Stimulated activated naive CD8-positive, alpha-beta T cell treated with anti-CD3 and anti-CD28 coated beads, Interleukin-15, Interleukin-2, amounts not matched to agents 100 ng/mL and 50 ng/mL, for 24 hours (primary cell): Measurements from ENCODE around the gene PTPN3.

ENCODE experiments used
- H3K27ac Mint-ChIP-seq: one replicate; pipeline ENCODE4 v1.8.0; 2021; ENCODE audit warnings: mild to moderate bottlenecking, mixed read lengths
- H3K27me3 Mint-ChIP-seq: one replicate; pipeline ENCODE4 v1.8.0; 2021; ENCODE audit warnings: mixed read lengths
- H3K36me3 Mint-ChIP-seq: one replicate; pipeline ENCODE4 v1.8.0; 2021; ENCODE audit warnings: low read depth, mixed read lengths
- H3K4me1 Mint-ChIP-seq: one replicate; pipeline ENCODE4 v1.8.0; 2021; ENCODE audit warnings: low read depth, mixed read lengths
- H3K4me3 Mint-ChIP-seq: one replicate; pipeline ENCODE4 v1.8.0; 2021; ENCODE audit warnings: mild to moderate bottlenecking, mixed read lengths
- H3K9me3 Mint-ChIP-seq: one replicate; pipeline ENCODE4 v1.8.0; 2021; ENCODE audit warnings: mixed read lengths

Gene PTPN3

GRCh38 chr9:109474170-109474569 lies 23.9 kb downstream of the PTPN3 start:
- H3K27ac Mint-ChIP-seq, result no peak overlapping the region
- peaks cover 28% of the 10 kb centered on the region for H3K27me3 Mint-ChIP-seq
- H3K4me3 Mint-ChIP-seq, result no peak overlapping the region
- H3K4me1 Mint-ChIP-seq, result no peaks in the 10 kb centered on the region
- no peaks in the 10 kb centered on the region for H3K9me3 Mint-ChIP-seq
- no peaks in the 10 kb centered on the region for H3K36me3 Mint-ChIP-seq

DNA sequence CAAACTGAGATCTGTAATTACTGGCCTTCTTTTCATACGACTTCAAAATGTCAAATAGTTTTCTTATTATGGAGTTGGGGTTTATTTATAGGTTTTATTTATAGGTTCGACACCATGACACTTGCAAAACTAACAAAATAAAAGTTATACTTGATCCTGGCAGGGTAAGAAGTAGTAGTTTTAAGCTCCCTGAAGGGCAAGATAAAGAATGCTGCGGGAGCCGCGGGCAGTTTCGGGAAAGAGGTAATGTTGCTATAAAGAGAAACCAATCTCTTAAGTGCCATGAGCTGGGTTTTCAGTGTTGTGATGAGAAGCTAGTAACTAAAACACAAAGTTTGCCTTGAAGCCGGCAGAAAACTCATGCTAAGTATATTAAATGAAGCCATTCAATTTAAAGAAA lies 24.8 kb downstream of the PTPN3 start:
- Mint-ChIP-seq H3K27ac (no peak overlapping the region), H3K36me3 (no peaks in the 10 kb centered on the region), H3K9me3 (no peaks in the 10 kb centered on the region), H3K4me3 (no peak overlapping the region), H3K4me1 (no peaks in the 10 kb centered on the region), H3K27me3 (peaks cover 23% of the 10 kb centered on the region)

GRCh38 chr9:109471475-109472393 lies 26.4 kb downstream of the PTPN3 start:
- H3K4me1 Mint-ChIP-seq, result peaks cover 10% of the 10 kb centered on the region
- peaks cover 17% of the 10 kb centered on the region for H3K27me3 Mint-ChIP-seq
- no peaks in the 10 kb centered on the region for H3K36me3 Mint-ChIP-seq
- no peaks in the 10 kb centered on the region for H3K9me3 Mint-ChIP-seq
- H3K4me3 Mint-ChIP-seq, result no peak overlapping the region
- no peak overlapping the region for H3K27ac Mint-ChIP-seq

GRCh38 chr9:109469646-109470358 lies 28.3 kb downstream of the PTPN3 start:
- H3K4me1 Mint-ChIP-seq, result peaks cover 17% of the 10 kb centered on the region
- no peak overlapping the region for H3K4me3 Mint-ChIP-seq
- no peaks in the 10 kb centered on the region for H3K36me3 Mint-ChIP-seq
- H3K27ac Mint-ChIP-seq, result no peak overlapping the region
- H3K27me3 Mint-ChIP-seq, result peaks cover 26% of the 10 kb centered on the region
- H3K9me3 Mint-ChIP-seq, result no peaks in the 10 kb centered on the region

DNA sequence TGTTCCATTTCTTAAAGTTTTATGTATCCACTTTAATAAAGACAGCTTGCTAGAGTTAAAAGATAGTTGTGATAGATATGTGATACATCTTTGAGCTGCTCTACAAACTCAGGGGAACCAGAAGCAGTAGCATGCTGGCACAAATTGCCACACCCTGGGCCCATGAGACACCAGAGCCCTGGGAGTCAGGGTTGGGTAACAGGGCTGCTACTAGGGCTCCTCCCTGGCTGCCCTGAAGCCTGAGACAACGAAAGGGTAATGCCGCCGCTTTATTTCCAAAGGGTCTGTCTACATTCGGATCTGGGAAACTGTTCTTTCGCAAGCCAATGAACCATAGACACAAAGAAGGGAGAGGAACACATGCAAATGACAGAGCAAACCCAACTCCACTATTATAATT lies 29.2 kb downstream of the PTPN3 start:
- Mint-ChIP-seq H3K36me3 (no peaks in the 10 kb centered on the region), H3K27ac (no peak overlapping the region), H3K27me3 (peaks cover 22% of the 10 kb centered on the region), H3K9me3 (no peaks in the 10 kb centered on the region), H3K4me1 (peaks cover 20% of the 10 kb centered on the region), H3K4me3 (no peak overlapping the region)

GRCh38 chr9:109467936-109468335 lies 30.2 kb downstream of the PTPN3 start:
- no peaks in the 10 kb centered on the region for H3K36me3 Mint-ChIP-seq
- no peak overlapping the region for H3K4me3 Mint-ChIP-seq
- peaks cover 27% of the 10 kb centered on the region for H3K27me3 Mint-ChIP-seq
- H3K9me3 Mint-ChIP-seq, result no peaks in the 10 kb centered on the region
- no peak overlapping the region for H3K27ac Mint-ChIP-seq
- H3K4me1 Mint-ChIP-seq, result peaks cover 20% of the 10 kb centered on the region

GRCh38 chr9:109466623-109467590 lies 31.2 kb downstream of the PTPN3 start:
- no peaks in the 10 kb centered on the region for H3K9me3 Mint-ChIP-seq
- H3K4me3 Mint-ChIP-seq, result peak overlapping the region; percentile 5
- peak overlapping the region; percentile 54 for H3K27ac Mint-ChIP-seq
- no peaks in the 10 kb centered on the region for H3K36me3 Mint-ChIP-seq
- peaks cover 33% of the 10 kb centered on the region for H3K27me3 Mint-ChIP-seq
- H3K4me1 Mint-ChIP-seq, result peaks cover 20% of the 10 kb centered on the region

DNA sequence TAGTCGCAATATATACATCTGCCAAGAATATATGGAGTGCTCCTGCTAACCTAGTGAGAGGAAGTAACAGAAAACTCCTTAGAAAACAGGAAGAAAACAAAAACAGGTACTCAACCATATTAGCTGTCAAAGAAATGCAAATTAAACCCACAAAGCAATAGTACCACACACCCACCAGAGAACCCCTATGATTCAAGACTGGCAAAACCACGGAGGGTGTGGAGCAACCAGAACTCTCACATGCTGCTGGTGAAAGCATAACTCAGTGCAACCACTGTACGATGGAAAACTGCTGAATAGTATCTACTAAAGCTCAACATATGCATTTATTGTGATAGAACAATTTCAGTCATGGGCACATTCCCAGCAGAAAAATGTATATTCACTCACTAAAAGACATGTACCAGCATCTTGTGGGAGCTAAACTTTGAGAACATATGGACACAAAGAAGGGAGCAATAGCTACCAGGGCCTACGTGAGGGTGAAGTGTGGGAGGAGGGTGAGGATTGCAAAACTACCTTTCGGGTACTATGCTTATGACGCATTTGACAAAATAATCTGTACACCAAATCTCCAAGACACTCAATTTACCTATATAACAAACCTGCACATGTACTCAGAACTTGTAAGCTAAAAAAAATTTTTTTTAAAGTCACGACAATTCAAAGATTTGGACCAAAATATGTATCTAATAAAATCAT lies 34.0 kb downstream of the PTPN3 start:
- no peak overlapping the region for H3K27ac Mint-ChIP-seq
- H3K4me3 Mint-ChIP-seq, result no peak overlapping the region
- no peaks in the 10 kb centered on the region for H3K9me3 Mint-ChIP-seq
- H3K4me1 Mint-ChIP-seq, result peaks cover 20% of the 10 kb centered on the region
- no peaks in the 10 kb centered on the region for H3K36me3 Mint-ChIP-seq
- H3K27me3 Mint-ChIP-seq, result peaks cover 41% of the 10 kb centered on the region

GRCh38 chr9:109460576-109460975 lies 37.5 kb downstream of the PTPN3 start:
- H3K4me1 Mint-ChIP-seq, result peaks cover 3% of the 10 kb centered on the region
- no peaks in the 10 kb centered on the region for H3K9me3 Mint-ChIP-seq
- H3K27ac Mint-ChIP-seq, result no peak overlapping the region
- H3K36me3 Mint-ChIP-seq, result no peaks in the 10 kb centered on the region
- no peak overlapping the region for H3K4me3 Mint-ChIP-seq
- H3K27me3 Mint-ChIP-seq, result peaks cover 42% of the 10 kb centered on the region

DNA sequence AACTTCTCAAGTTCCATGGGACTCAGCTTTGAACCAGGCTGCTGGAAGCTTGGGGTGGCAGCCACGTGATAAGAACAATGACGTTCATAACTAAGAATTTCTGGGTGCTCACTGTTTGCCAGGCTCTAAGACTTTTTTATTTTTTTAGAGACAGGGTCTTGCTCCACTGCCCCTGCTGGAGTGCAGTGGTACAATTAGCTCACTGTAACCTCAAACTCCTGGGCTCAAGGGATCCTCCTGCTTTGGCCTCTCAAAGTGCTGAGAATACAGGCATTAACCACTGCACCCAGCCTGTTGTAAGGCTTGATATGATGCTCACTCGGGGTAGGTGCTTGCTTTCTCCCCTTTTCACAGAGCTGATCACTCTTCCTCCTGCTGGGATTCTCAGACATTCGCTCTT lies 38.7 kb downstream of the PTPN3 start:
- no peak overlapping the region for H3K27ac Mint-ChIP-seq
- no peaks in the 10 kb centered on the region for H3K9me3 Mint-ChIP-seq
- H3K36me3 Mint-ChIP-seq, result no peaks in the 10 kb centered on the region
- H3K27me3 Mint-ChIP-seq, result peaks cover 41% of the 10 kb centered on the region
- no peak overlapping the region for H3K4me3 Mint-ChIP-seq
- H3K4me1 Mint-ChIP-seq, result peaks cover 3% of the 10 kb centered on the region

GRCh38 chr9:109458453-109459211 lies 39.5 kb downstream of the PTPN3 start:
- Mint-ChIP-seq H3K27ac (no peak overlapping the region), H3K4me1 (no peaks in the 10 kb centered on the region), H3K9me3 (no peaks in the 10 kb centered on the region), H3K4me3 (no peak overlapping the region), H3K36me3 (no peaks in the 10 kb centered on the region), H3K27me3 (peaks cover 44% of the 10 kb centered on the region)

- Mint-ChIP-seq H3K4me1 (no peaks in the 10 kb centered on the region), H3K9me3 (no peaks in the 10 kb centered on the region), H3K27ac (no peak overlapping the region), H3K36me3 (no peaks in the 10 kb centered on the region), H3K27me3 (peaks cover 33% of the 10 kb centered on the region), H3K4me3 (no peak overlapping the region)
These were observed 41.3 kb downstream of the PTPN3 start for GRCh38 chr9:109456811-109457210.

GRCh38 chr9:109455861-109456260 lies 42.2 kb downstream of the PTPN3 start:
- Mint-ChIP-seq H3K27me3 (peaks cover 32% of the 10 kb centered on the region), H3K4me1 (no peaks in the 10 kb centered on the region), H3K27ac (no peak overlapping the region), H3K4me3 (no peak overlapping the region), H3K36me3 (no peaks in the 10 kb centered on the region), H3K9me3 (no peaks in the 10 kb centered on the region)
